Common myeloid progenitor, CD34-positive (primary cell): ENCODE measurements around the gene SDK1.

Source experiments
- CTCF ChIA-PET: fragments of 350-600 bp; sonication (Branson Sonifier 250); formaldehyde crosslinking; loops from one replicate; lab custom pipeline; 2021; ENCODE audit warnings: antibody characterized with exemption; lab: Charles Lee
- POLR2A ChIA-PET: fragments of 350-600 bp; sonication (Branson Sonifier 250); formaldehyde crosslinking; loops from one replicate; lab custom pipeline; 2021; ENCODE audit warnings: antibody characterized with exemption; lab: Charles Lee
- DNase-seq, 3 donors: peaks; one replicate each; pipeline versions ENCODE4 v3.0.0 to v3.0.0-alpha.2; 2013
- H3K27ac ChIP-seq, 2 experiments: 1 replicate in 1 of 2; 2 replicates in 1 of 2; pipeline ENCODE4 v1.7.0; 2013; ENCODE audit warnings: inconsistent platforms in 2 of 2, low read length in 2 of 2, mild to moderate bottlenecking in 2 of 2, low read depth in 1 of 2, moderate library complexity in 1 of 2; ENCODE audit not compliant: severe bottlenecking in 2 of 2, insufficient read depth in 1 of 2, poor library complexity in 1 of 2
- H3K27me3 ChIP-seq, 5 experiments: replicated peaks in 2 of 5; 1 replicate in 3 of 5; 2 replicates in 2 of 5; pipeline versions ENCODE4 v1.6.1 to v1.7.0; 2013; ENCODE audit warnings: low read length in 4 of 5, mild to moderate bottlenecking in 2 of 5, moderate library complexity in 2 of 5, inconsistent platforms in 1 of 5; ENCODE audit not compliant: insufficient read depth in 5 of 5, control insufficient read depth in 4 of 5
- H3K36me3 ChIP-seq, 4 experiments: 1 replicate in 2 of 4; 2 replicates in 2 of 4; pipeline versions ENCODE4 v1.6.1 to v1.7.0; 2013; ENCODE audit warnings: low read length in 3 of 4, control low read depth in 1 of 4, mild to moderate bottlenecking in 1 of 4; ENCODE audit not compliant: control insufficient read depth in 4 of 4, insufficient read depth in 4 of 4
- H3K4me1 ChIP-seq, 4 experiments: 1 replicate in 3 of 4; 2 replicates in 1 of 4; pipeline versions ENCODE4 v1.6.1 to v1.7.1; 2013; ENCODE audit warnings: low read length in 3 of 4, mild to moderate bottlenecking in 3 of 4, control low read depth in 1 of 4, inconsistent platforms in 1 of 4, moderate library complexity in 1 of 4; ENCODE audit not compliant: control insufficient read depth in 4 of 4, insufficient read depth in 4 of 4; ENCODE audit errors: control extremely low read depth in 1 of 4
- H3K4me3 ChIP-seq, 7 experiments: 1 replicate in 4 of 7; 2 replicates in 3 of 7; pipeline versions ENCODE4 v1.5.1 to v1.7.0; 2013; ENCODE audit warnings: mild to moderate bottlenecking in 7 of 7, low read length in 6 of 7, moderate library complexity in 6 of 7, inconsistent platforms in 2 of 7, low read depth in 2 of 7, control low read depth in 1 of 7; ENCODE audit not compliant: insufficient read depth in 4 of 7, control insufficient read depth in 1 of 7; ENCODE audit errors: extremely low read depth in 1 of 7
- H3K9me3 ChIP-seq, 5 experiments: 1 replicate in 4 of 5; 2 replicates in 1 of 5; pipeline versions ENCODE4 v1.6.1 to v1.7.1; 2013; ENCODE audit warnings: low read length in 4 of 5, mild to moderate bottlenecking in 2 of 5, inconsistent platforms in 1 of 5, low read depth in 1 of 5, moderate library complexity in 1 of 5; ENCODE audit not compliant: control insufficient read depth in 4 of 5, insufficient read depth in 2 of 5; ENCODE audit errors: control extremely low read depth in 1 of 5
- WGBS: methylation state at CpG from one replicate; pipeline ENCODE4 v1.1.5; 2013; ENCODE audit not compliant: insufficient coverage; 5-methylcytosine and 5-hydroxymethylcytosine counted together

The SDK1 gene

GRCh38 chr7:3446786-3447185 is 145.7 kb downstream of the SDK1 start:
- POLR2A ChIA-PET = no interaction called here
- peaks cover 0 to 6% (median 2%) of the 10 kb centered on the region in 5 experiments for H3K27me3 ChIP-seq
- WGBS = 100% methylated on average over 2 of the region's 2 CpGs
- CTCF ChIA-PET = no interaction called here
- DNase-seq = no peak
- no peak overlapping the region for H3K27ac ChIP-seq
- H3K9me3 ChIP-seq = peaks cover 0 to 11% (median 0%) of the 10 kb centered on the region in 5 experiments
- no peaks in the 10 kb centered on the region for H3K36me3 ChIP-seq
- H3K4me3 ChIP-seq = no peak overlapping the region
- H3K4me1 ChIP-seq = no peaks in the 10 kb centered on the region

- peaks cover 0 to 12% (median 6%) of the 10 kb centered on the region in 5 experiments for H3K27me3 ChIP-seq
- WGBS = no CpG with 5 or more reads among the region's 4 CpGs
- no peaks in the 10 kb centered on the region for H3K4me1 ChIP-seq
- no peak overlapping the region for H3K4me3 ChIP-seq
- H3K36me3 ChIP-seq = no peaks in the 10 kb centered on the region
- no peak for DNase-seq
- H3K9me3 ChIP-seq = peaks cover 0 to 2% (median 0%) of the 10 kb centered on the region in 5 experiments
- ChIA-PET POLR2A (no interaction called here), CTCF (interaction anchor here (1.1 kb wide), 1 partner anchor 14 kb away, joined by 4 read pairs; no protein-coding TSS in a partner anchor)
- H3K27ac ChIP-seq = no peak overlapping the region
Measured at GRCh38 chr7:3451701-3452100, 150.6 kb downstream of the SDK1 start.

GRCh38 chr7:3453398-3453797 is 152.3 kb downstream of the SDK1 start:
- Histone ChIP-seq H3K4me1 (no peaks in the 10 kb centered on the region), H3K4me3 (no peak overlapping the region), H3K27ac (no peak overlapping the region), H3K36me3 (no peaks in the 10 kb centered on the region), H3K27me3 (peaks cover 0 to 12% (median 6%) of the 10 kb centered on the region in 5 experiments), H3K9me3 (peaks cover 0 to 2% (median 0%) of the 10 kb centered on the region in 5 experiments)
- WGBS = 95% methylated on average over 3 of the region's 3 CpGs
- ChIA-PET CTCF (no interaction called here), POLR2A (no interaction called here)
- no peak for DNase-seq

GRCh38 chr7:3455806-3456595 is 154.9 kb downstream of the SDK1 start:
- Histone ChIP-seq H3K27me3 (peaks cover 0 to 12% (median 4%) of the 10 kb centered on the region in 5 experiments), H3K27ac (no peak overlapping the region), H3K4me1 (no peaks in the 10 kb centered on the region), H3K4me3 (no peak overlapping the region), H3K9me3 (peaks cover 0 to 2% (median 0%) of the 10 kb centered on the region in 5 experiments), H3K36me3 (no peaks in the 10 kb centered on the region)
- POLR2A ChIA-PET = interaction anchor here (0.6 kb wide), 1 partner anchor 491 kb away, joined by 3 read pairs; no protein-coding TSS in a partner anchor
- DNase-seq = no peak
- no CpG with 5 or more reads among the region's 1 CpG for whole genome bisulfite sequencing
- CTCF ChIA-PET = no interaction called here

GRCh38 chr7:3459111-3459510 is 158.1 kb downstream of the SDK1 start:
- Histone ChIP-seq H3K4me1 (no peaks in the 10 kb centered on the region), H3K27ac (no peak overlapping the region), H3K9me3 (peaks cover 0 to 2% (median 0%) of the 10 kb centered on the region in 5 experiments), H3K4me3 (no peak overlapping the region), H3K36me3 (no peaks in the 10 kb centered on the region), H3K27me3 (peaks cover 0 to 5% (median 0%) of the 10 kb centered on the region in 5 experiments)
- ChIA-PET POLR2A (no interaction called here), CTCF (no interaction called here)
- 100% methylated on average over 2 of the region's 2 CpGs for WGBS
- no peak for DNase-seq

GRCh38 chr7:3461923-3462322 is 160.9 kb downstream of the SDK1 start:
- no peak for DNase-seq
- POLR2A ChIA-PET = no interaction called here

GRCh38 chr7:3463696-3464095 is 162.6 kb downstream of the SDK1 start:
- Histone ChIP-seq H3K27ac (no peak overlapping the region), H3K4me3 (no peak overlapping the region), H3K36me3 (no peaks in the 10 kb centered on the region), H3K4me1 (no peaks in the 10 kb centered on the region), H3K27me3 (peaks cover 0 to 2% (median 0%) of the 10 kb centered on the region in 5 experiments), H3K9me3 (no peaks in the 10 kb centered on the region)
- no CpG with 5 or more reads among the region's 1 CpG for WGBS
- POLR2A ChIA-PET = no interaction called here
- CTCF ChIA-PET = interaction anchor here (1.0 kb wide), 1 partner anchor 21 kb away, joined by 3 read pairs; no protein-coding TSS in a partner anchor
- no peak for DNase-seq

More at GRCh38 chr7:3461923-3462322, 160.9 kb downstream of the SDK1 start:
- Histone ChIP-seq H3K4me3 (no peak overlapping the region), H3K27me3 (peaks cover 0 to 2% (median 0%) of the 10 kb centered on the region in 5 experiments), H3K36me3 (no peaks in the 10 kb centered on the region), H3K27ac (no peak overlapping the region), H3K4me1 (no peaks in the 10 kb centered on the region), H3K9me3 (peaks cover 0 to under 1% (median 0%) of the 10 kb centered on the region in 5 experiments)
- CTCF ChIA-PET = no interaction called here
- WGBS = 98% methylated on average over 7 of the region's 8 CpGs
